COLO829 (cell line): Measurements from ENCODE around the gene VDAC2.

Source experiments
- DNase-seq: peaks from one replicate; pipeline ENCODE4 v3.0.0; 2012; ENCODE audit warnings: low spot score

Gene VDAC2

DNA sequence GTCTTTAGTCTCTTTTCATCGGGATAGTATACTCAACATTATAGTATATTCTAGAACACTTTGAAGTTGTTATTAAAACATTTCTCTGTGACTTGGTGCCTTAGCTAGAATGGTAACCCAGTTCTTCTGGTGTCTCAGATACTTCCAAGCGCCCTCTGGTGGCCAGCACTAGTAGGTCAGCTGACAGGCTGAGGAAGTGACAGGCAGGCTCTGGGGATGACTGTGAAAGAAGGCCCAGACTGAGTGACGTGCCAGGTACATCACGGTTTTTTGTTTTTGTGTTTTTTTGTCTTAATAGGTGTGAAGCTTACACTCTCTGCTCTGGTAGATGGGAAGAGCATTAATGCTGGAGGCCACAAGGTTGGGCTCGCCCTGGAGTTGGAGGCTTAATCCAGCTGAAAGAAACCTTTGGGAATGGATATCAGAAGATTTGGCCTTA lies 20.0 kb downstream of the VDAC2 start:
- peak; percentile 78 for DNase-seq

DNA sequence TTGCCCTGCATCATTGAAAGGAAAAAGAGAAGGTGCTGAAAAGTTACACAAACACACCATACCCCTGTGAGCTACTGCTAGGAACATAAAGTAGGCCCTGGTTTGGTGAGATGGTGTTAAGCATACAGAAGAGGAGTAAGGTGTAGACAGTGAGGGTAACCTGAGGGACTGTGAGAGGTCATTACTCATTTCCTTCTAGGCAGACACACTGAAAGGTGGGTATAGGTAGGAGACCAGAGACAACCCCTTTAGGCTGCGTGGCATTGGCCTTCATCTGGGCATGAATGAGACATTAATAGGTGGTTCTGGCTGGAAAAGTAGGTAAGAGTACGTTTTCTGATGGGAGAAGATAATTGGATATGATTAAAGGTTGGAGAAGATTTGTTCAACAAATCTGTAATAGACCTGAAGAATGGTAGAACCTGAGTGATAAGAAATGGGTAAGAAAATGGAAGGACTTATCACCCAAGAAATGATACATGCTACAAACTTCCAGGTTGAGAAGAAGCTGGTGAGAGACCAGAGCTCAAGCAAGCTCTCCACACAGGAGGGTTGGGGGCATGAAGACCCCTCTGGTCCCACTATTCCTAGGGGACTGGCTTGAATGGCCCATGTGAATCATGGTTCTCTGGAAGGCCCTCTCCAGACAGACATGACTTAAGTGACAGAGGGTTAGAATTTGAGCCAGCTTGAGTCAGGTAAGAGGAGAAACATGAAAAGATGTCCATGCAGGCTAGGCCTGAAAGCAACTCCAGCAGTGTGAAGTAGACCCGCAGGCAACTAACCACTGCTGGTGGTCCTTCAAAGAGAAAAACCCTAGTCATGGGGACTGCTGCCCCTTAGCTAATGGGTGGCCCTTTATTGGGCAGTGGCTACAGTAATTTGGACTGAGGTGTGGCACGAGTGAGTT lies 21.3 kb downstream of the VDAC2 start:
- DNase-seq = no peak

DNA sequence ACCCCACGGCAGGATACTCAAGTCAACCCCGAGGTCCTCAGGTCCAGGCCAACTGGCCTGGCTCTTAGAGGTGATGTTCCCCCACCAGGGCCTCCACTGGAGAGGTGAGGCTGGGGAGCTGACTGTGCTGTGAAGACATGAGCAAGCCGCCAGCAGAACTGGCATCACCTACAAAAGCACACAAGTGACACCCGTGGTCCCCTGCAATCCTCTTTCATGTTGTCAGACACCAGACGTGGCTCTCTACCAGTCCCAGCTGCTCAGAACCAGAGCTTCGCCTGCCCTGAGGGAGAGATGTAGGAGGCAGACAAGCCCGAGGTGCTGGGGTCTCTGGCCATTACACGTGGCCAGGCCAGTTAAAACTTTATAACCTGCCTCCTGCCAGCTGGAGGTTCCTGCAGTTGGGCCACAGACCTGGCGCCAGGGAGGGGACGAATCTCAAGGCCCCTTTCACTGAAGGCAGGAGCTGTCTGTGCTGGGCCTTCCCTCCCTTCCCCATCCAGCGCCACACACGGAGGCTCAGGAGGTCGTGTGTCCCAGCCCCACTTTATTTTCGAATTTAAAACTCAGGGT lies 22.9 kb downstream of the VDAC2 start:
- DNase-seq = no peak

DNA sequence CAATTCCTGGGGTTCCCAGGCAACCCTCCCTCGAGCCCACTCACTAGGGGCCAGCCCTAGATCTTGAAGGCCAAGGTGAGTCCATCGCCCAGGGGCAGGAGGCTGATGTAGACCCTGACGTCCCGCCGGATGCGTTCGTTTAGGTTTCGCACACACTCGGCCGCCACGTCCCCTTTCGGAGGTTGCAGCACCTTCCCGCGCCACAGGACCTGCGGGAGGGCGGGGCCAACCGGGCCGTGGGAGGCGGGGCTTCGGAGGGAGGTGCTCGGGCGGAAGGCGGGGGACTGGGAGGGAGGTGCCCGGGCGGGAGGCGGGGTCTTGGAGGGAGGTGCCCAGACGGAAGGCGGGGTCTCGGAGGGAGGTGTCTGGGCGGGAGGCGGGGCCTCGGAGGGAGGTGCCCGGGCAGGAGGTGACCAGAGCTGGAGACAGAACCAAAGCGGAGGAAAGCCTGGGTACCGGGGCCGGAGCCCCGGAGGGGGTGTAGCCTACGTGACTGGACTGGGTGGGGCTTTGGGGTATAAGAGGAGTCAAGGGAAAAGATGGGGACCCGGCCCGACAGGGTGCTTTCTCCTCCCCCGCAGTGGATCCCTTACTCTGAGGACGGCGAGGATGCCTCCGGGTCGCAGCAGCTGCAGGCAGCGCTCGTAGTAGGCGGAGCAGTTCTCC lies 23.6 kb downstream of the VDAC2 start:
- DNase-seq = peak; percentile 94

DNA sequence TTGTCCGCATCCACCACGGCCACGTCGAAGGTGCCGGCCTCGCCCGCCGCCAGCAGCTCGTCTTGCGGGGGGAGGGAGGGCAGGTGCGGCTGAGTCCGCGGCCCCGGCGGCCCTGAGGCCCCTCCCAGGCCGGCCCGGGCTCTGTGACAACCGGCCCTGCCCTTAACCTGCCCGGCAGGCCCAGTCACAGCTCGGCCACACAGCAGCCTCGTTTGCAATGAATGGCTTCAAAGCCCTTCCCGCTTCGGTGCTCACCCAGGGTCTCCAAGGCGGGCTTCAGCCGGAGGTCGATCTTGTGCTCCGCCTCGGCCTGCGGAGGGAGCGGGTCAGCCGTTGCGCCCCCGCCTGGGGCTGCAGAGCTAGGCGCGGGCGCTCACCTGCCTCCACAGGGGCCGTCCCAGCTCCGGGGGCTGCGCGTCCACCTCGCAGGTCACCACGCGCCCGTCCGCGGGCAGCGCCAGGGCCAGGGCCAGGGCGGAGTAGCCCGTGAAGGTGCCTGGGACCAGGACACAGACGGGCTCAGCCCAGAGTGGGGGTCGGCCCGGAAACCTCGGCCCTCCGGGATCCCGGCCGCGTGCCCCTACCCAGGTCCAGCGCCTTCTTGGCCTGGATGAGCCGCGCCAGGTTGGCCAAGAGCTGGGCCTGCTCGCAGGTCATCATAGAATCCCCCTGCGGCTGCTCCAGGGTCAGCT lies 24.2 kb downstream of the VDAC2 start:
- DNase-seq = no peak

DNA sequence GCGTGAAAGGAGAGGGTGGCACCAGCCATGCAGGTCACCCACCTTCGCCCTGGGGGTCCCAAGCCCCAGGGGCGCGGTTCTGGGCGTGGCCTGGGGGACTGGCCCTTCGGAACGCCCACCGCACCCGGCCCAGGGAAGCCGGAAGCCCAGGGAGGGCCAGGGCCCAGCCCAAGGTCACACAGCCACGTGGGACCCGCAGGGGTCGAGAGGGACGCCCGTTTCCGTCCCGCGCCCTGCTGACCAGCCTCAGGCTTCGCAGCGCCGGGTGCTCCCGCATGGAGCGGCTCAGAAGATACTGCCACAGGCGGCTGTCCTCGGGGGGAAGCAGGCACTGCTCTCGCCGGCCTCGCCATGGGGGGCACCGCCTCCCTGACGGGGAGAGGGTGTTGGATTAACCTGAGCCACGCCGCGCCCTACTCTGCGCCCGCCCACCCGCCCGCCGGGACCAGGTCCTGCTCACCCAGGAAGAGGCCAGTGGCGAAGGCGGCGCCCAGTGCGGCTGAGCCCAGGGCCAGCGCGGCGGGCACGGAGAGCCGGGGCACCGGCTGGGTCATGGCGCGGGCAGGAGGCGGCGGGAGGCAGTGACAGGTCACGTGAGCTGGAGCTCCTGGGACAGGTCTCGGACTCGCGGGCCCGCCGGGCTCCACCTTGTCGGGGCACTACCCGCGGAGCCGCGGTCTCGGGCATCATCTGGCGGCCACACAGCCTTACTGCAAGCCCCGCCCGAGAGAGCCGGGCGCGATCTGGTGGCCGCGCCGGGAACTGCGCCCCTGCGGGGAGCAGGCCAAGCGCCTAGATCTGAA lies 25.0 kb downstream of the VDAC2 start, which contains the start of gene COMTD1:
COMTD1 (minus strand) TSS at position 583 of the 803 bp plus-strand sequence; CDS start at position 554, 29 bp downstream.
- peak; percentile 79 for DNase-seq

DNA sequence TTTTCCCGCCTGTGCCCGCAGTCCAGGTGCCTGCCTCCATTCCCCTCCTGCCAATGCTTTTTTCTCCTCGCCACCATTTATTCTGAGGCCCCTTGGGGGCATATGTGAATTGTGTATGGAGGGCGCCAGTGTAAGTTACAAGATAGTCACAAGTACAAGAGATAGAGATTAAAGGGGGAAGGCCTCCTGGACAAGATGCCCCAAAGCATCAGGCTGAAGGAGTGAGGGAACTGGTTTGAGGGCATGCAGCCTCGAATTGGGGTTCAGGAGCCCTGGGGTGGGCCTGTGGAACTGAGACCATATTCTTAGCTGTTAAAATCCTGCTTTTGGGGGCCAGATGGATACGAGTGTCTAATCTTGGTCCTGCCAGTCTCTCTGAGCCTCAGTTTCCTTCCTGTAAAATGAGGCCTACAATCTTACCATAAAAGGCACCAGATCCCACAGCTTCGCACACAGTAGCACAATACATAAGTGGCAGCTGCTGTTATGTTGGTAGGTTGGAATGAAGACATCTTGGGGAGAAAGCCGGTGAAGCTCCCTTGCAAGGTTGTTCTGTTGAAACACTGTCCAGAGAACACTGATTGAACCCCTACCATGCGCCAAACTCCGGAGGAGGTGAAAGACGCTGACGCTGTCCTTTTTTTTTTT lies 25.7 kb downstream of the VDAC2 start:
- DNase-seq = no peak

DNA sequence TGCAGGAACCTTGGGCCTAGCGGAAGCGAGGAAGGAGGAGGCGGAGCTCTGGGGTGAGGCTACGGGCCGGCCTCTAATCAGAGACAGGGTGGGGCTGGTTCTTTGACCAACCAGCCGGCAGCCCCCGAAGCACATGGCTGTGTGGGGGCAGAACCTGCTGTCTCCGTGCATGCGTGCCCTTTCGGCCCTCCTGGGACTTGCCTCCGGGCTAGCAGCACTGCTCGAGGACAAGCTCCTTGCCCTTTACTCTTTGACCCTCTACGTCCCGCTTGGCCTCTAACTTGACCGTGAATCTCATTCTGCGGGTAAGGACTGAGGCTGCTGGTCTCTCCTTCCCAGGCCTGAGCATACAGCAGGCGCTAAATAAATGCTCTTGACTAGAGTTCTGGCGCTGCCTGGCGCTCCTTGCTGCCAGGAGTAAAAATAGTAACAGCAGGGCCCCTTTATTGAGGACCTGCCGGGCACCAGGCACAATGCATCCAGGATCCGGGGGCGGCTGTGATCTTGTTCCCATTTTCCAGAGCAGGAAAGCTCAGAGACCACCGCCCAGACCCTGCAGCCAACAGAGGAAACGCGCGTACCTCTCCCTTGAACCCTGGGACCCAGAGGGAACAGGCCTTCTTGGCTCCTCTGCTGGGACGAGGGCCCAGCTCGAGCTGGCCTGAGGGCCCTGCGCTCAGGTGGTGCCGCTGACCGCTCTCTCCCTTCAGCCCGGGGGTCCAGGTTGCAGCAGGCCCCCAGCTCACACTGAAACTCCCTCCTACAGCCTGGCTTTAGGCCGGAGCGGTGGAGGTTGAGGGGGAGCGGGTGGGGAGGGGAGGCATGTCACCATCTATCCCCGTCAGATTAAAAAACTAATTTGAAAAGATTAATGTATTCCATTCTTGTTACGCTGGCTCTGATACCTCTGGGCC lies 27.8 kb downstream of the VDAC2 start:
- DNase-seq = no peak

DNA sequence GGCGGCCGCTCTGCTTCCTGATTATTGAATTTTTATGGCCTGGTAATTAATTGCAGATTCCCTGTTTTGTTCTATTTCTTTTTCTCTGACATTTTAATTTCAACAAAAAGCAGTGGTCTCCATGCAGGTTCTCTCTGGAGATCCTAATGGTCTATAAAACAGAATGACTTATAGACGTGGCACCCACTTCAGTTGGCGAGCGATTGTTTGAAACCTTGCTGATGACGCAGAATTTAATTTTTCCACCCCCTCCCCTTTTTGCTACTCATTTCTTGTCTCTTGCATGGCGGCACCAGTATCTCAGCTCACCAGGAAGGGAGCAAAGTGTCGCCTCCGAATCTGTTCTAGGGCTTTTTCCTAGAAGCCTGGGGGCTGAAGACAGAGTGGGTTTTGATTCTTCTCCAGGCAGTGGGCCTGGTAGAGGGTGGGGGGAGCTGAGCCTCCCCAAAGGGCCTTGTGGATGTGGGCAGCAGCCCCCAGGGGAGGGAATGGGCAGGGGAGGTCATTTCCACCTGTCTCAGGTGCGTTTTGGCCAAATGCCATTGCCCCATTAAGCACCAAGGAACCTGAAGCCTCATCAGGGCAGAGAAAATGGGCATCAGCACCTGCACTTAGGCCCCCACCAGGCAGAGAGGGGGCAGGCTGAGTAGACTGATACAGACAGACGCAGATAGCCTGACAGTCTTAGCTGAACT lies 28.6 kb downstream of the VDAC2 start:
- no peak for DNase-seq

DNA sequence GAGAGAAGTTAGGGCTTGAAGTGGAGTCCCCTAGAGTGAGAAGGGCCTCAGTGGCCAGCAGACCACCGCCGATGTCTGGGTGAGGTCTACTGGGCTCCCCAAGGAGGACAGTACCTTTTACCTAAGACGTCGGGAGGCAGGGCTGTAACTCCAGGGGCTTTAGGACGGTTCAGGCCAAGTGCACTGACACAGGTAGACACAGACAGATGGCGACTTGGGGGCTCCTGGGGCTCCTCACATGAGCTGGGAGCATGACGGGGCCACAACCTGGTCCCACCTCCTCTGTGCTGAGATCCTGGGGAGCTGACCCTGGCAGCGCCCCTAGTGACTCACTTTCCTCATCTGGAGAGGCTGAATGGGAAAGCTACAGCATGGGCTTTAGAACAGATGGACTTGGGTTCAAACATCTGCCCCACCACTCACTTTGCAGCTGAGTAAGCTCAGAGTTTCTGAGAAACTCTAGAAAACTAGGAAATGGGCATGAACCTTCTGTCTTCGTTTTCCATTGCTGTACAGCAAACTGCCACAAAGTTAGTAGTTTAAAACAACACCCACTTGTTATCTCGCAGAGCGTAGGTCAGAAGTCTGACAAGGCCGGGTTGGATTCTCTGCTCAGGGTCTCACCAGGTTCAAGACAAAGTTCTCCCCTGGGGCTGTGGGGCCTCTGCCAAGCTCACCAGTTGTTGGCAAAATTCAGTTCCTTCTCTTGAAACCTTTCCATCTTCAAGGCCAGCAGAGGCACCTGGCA lies 29.9 kb downstream of the VDAC2 start:
- no peak for DNase-seq

DNA sequence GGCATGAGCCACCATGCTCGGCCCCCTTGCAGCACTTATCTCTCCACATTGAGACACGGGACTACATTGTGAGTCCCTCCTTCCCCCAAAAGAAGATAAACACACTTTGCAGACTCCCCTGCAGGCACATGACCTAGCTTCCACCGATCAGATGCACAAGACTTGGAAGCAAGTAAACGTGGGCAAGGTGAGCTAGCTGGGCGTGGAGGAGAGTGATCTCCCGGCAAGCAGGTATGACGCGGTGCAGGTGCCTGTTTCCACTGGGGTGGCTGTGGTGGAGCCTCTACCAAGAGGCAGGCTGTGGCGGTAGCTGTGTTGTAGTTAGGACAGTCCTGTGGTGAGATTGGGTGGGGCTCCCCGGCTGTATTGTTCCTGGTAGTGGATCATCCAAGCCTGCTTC lies 32.8 kb downstream of the VDAC2 start:
- DNase-seq = no peak

DNA sequence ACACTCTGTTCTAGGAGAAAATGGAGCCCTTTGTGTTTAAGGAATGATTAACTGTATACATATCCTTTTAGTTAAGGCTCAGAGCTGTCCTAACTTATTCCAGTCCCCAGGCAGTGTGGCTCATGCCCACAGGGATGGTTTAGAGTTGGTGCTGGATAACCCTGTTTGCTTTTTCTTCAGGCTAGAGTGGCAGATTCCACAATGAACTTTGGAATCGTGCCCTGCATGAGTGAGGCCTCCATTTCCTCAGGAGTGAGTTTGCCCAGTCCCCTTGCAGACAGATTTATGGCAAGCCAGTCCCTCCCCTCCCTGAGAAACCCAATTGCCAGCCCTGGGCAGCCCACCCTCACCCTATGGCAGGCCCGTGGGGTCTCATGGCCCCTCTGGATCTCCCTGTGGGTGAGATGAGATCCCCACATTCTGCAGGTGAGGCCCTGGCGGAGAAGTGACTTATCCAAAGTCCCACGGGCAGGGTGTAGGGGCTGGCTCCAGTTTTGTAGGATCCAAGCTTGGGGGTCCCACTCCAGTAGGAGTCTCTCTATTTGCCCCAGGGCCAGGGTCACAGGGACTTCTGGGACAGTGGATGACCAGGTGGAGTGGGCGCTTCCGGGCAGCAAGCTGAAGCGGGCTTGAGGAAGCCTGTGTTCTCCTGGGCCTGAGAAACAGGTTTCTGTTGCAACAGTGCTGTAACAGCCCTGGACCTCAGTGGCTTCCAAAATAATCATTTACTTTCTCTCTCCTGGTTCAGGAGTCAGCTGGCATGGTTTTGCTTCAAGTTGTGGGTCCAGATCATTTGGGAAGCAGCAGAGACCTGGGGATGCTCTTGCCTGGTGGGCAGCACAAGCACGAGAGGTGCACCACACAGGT lies 34.1 kb downstream of the VDAC2 start:
- no peak for DNase-seq

DNA sequence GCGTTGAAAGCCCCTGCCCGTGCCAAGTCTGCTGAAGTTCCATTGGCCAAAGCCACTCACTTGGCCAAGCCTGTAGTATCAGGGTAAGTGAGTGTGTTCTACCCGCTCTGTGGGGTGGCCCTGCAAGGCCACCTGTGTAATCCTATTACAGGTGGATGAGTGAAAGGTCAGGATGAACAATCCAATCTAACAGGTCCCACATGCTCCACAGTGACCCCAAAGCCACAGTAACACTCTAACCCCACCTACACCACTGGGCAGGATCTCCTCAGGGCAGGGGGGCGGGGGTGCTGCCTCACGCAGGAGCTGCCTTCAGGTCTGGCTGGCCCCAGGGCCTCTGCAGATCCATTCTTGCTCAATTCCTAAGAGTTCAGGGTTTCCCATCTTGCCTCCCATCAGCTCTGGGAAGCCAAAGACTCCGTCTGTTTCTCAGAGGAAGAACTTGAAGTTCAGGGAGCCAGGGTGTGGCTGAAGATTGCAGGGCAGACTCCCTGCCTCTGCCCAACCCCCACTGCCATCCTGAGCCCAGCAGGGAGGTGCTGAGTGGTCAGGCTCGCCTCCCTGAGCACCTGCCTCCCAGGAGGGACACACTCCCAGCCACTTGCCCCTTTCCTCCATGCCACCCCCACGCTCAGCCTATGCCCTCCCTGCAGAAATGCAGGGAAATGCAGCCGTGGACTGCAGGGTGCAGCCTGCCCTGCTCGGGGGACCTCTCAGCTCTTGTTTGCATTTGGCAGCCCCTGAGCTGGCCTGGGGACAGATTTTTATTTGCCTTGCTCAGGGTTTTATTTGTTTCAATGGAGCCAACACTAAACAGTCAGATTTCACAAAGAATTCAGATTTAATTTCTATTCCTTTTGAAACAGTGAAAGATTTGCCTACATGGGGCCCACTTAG lies 35.0 kb downstream of the VDAC2 start:
- DNase-seq = no peak

DNA sequence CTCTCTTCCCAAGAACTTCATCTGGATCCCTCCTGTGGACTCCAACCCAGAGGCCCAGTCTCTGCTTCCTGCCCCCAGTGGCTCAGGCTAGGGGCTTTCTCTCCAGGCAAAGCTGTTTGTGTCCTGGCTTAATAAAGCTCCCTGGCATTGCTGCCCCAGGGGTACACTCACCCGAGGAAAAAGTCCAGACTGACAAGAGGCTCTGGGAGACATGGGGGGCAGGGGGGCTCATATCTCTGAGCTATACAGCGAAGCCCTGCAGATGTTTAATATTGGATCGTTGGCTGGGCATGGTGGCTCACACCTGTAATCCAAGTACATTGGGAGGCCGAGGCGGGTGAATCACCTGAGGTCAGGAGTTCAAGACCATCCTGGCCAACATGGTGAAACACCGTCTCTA lies 35.9 kb downstream of the VDAC2 start:
- no peak for DNase-seq

DNA sequence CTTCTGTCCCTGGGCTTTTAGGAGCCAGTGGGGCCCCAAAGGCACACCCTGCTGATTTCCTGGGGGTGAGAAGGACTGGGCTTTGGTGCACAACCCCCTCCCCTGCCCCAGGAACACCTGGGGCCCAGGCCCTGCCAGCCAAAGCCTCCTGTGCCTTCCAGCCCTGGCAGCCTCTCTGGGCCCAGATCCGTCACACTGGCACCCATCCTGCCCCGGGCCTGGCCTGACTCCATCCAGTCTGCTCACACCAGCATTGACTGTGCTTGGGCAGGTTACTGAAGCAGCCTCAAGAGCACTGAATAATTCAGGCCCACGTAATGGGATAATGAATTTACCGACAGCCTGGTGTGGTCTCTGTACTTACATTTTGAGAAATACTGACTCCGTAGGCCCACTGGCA lies 37.2 kb downstream of the VDAC2 start:
- no peak for DNase-seq

DNA sequence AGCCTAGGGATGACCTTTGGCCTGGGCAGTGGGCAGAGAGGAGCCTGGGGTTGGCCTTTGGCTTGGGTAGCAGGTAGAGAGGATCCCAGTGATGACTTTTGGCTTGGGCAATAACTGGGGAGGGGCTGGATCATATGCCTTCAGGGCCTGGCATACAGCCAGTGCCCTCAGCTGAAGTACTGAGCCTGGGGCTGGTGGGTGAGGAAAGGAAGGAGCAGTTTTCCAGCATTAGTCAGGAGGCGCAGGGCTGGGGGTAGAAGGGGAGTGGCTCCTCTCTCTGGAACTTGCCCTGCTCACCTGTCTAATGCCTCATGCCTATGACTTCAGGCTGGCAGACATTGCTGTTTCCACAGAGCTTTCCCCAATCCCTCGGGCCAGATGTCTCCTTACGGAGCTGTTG lies 40.3 kb downstream of the VDAC2 start:
- DNase-seq = no peak
